ENCODE data around the gene PRDM5. TPM values are rescaled to one million over a fixed set of nuclear protein-coding genes. Genes with fewer than 3 reads are reported as not detected.

PRDM5 gene
- total RNA-seq, 1 experiment from 2014 or later: 5.1 TPM

- Histone ChIP-seq H3K9me3 (ENCODE audit: control insufficient read depth in 1 of 2, insufficient read depth in 1 of 2, low read depth in 1 of 2, low read length in 2 of 2) (no peaks in the 10 kb centered on the region), H3K9ac (ENCODE audit: low read length) (no peak overlapping the region), H3K36me3 (ENCODE audit: control insufficient read depth in 1 of 2, insufficient read depth in 2 of 2, low read length in 2 of 2) (no peaks in the 10 kb centered on the region), H3K4me1 (ENCODE audit: control insufficient read depth in 1 of 2, insufficient read depth in 2 of 2, low read length in 2 of 2) (no peaks in the 10 kb centered on the region), H4K20me1 (ENCODE audit: insufficient read depth) (no peaks in the 10 kb centered on the region), H3K9me2 (ENCODE audit: insufficient read depth) (no peaks in the 10 kb centered on the region), H2AFZ (ENCODE audit: low read depth, low read length, poor library complexity, severe bottlenecking) (no peak overlapping the region), H3K4me3 (replicated peaks in 1 of 2; ENCODE audit: low read depth in 1 of 2, low read length in 2 of 2) (no peak overlapping the region), H3K27ac (ENCODE audit: low read depth, low read length) (no peak overlapping the region), H3K27me3 (ENCODE audit: insufficient read depth, low read length) (no peaks in the 10 kb centered on the region), H3K4me2 (ENCODE audit: low read length) (no peak overlapping the region), H3K79me2 (ENCODE audit: insufficient read depth, low read length) (no peaks in the 10 kb centered on the region)
- no peak for TF ChIP-seq FOSL1 (IDR thresholded peaks at IDR 0.05; ENCODE audit: low read depth)
- intact Hi-C loops (cut with micrococcal nuclease): loop anchor here (10.0 kb wide), 1 partner anchor 582 kb away; no protein-coding TSS in a partner anchor
- ChIA-PET CTCF (no interaction called here), POLR2A (interaction anchor here (0.6 kb wide), 1 partner anchor 387 kb away, joined by 3 read pairs; no protein-coding TSS in a partner anchor), RAD21 (ENCODE audit: low non-redundant PET in 1 of 2, low total read pairs in 2 of 2, uncharacterized antibody in 2 of 2, unreplicated experiment in 2 of 2) (no interaction called here)
- ATAC-seq (no peak), DNase-seq (ENCODE audit: low read depth, low spot score) (no peak)
- no TSS peak for BruUV-seq (replicated peaks)
Observed at GRCh38 chr4:120723105-120723504, 199.4 kb downstream of the PRDM5 start.

- no peaks in the 10 kb centered on the region for H3K79me2 ChIP-seq (ENCODE audit: insufficient read depth, low read length)
- H3K4me1 ChIP-seq (ENCODE audit: control insufficient read depth in 1 of 2, insufficient read depth in 2 of 2, low read length in 2 of 2): no peaks in the 10 kb centered on the region
- ChIA-PET POLR2A (no interaction called here), RAD21 (ENCODE audit: low non-redundant PET in 1 of 2, low total read pairs in 2 of 2, uncharacterized antibody in 2 of 2, unreplicated experiment in 2 of 2) (no interaction called here), CTCF (no interaction called here)
- no peak overlapping the region for H3K4me3 ChIP-seq (replicated peaks in 1 of 2; ENCODE audit: low read depth in 1 of 2, low read length in 2 of 2)
- no peaks in the 10 kb centered on the region for H3K9me3 ChIP-seq (ENCODE audit: control insufficient read depth in 1 of 2, insufficient read depth in 1 of 2, low read depth in 1 of 2, low read length in 2 of 2)
- intact Hi-C loops (cut with micrococcal nuclease): loop anchor here (10.0 kb wide), 1 partner anchor 582 kb away; no protein-coding TSS in a partner anchor
- ATAC-seq (no peak), DNase-seq (ENCODE audit: low read depth, low spot score) (no peak)
- no peaks in the 10 kb centered on the region for H3K36me3 ChIP-seq (ENCODE audit: control insufficient read depth in 1 of 2, insufficient read depth in 2 of 2, low read length in 2 of 2)
- H2AFZ ChIP-seq (ENCODE audit: low read depth, low read length, poor library complexity, severe bottlenecking): no peak overlapping the region
- H3K27me3 ChIP-seq (ENCODE audit: insufficient read depth, low read length): no peaks in the 10 kb centered on the region
- no peaks in the 10 kb centered on the region for H3K9me2 ChIP-seq (ENCODE audit: insufficient read depth)
- H3K9ac ChIP-seq (ENCODE audit: low read length): no peak overlapping the region
- no TSS peak for BruUV-seq (replicated peaks)
- no peak overlapping the region for H3K4me2 ChIP-seq (ENCODE audit: low read length)
- no peaks in the 10 kb centered on the region for H4K20me1 ChIP-seq (ENCODE audit: insufficient read depth)
- H3K27ac ChIP-seq (ENCODE audit: low read depth, low read length): no peak overlapping the region
- TF ChIP-seq EZH2 (IDR thresholded peaks at IDR 0.05): no peak
- TF ChIP-seq ZNF274 (IDR thresholded peaks at IDR 0.05; ENCODE audit: low read depth, low read length): no peak
- TF ChIP-seq YY1 (IDR thresholded peaks at IDR 0.05; ENCODE audit: extremely low read depth, insufficient replicate concordance, low read depth, low read length): no peak
- TF ChIP-seq CTCF (IDR thresholded peaks at IDR 0.05 in 2 of 3, conservative IDR thresholded peaks at IDR 0.05 in 1 of 3; ENCODE audit: borderline replicate concordance in 1 of 3, insufficient read depth in 1 of 3, low read depth in 2 of 3, low read length in 2 of 3): no peak
- no peak for TF ChIP-seq JUND (IDR thresholded peaks at IDR 0.05)
- no peak for TF ChIP-seq ZFX (IDR thresholded peaks at IDR 0.05)
- no peak for TF ChIP-seq MAX (IDR thresholded peaks at IDR 0.05)
- TF ChIP-seq ATF3 (IDR thresholded peaks at IDR 0.05): no peak
- no peak for TF ChIP-seq ZBTB33 (IDR thresholded peaks at IDR 0.05; ENCODE audit: extremely low read depth, insufficient replicate concordance, low read length)
- TF ChIP-seq SIN3A (IDR thresholded peaks at IDR 0.05; ENCODE audit: low read depth): no peak
- no peak for TF ChIP-seq POLR2AphosphoS5 (IDR thresholded peaks at IDR 0.05; ENCODE audit: low read depth, low read length)
Observed at GRCh38 chr4:120722655-120723054, 199.9 kb downstream of the PRDM5 start.
